ENCODE results near the gene RETNLB.

The RETNLB gene

GRCh38 chr3:108724101-108724500 lies 33.1 kb downstream of the RETNLB start:
- H3K36me3 Mint-ChIP-seq (ENCODE audit: low read depth): no peaks in the 10 kb centered on the region

GRCh38 chr3:108722724-108723123 lies 34.5 kb downstream of the RETNLB start:
- H3K4me3 Mint-ChIP-seq: no peak overlapping the region

More at GRCh38 chr3:108724101-108724500, 33.1 kb downstream of the RETNLB start:
- no peaks in the 10 kb centered on the region for H3K27me3 Mint-ChIP-seq
- H3K4me3 Mint-ChIP-seq: no peak overlapping the region
- intact Hi-C loops (cut with micrococcal nuclease): no loop called here
- no peaks in the 10 kb centered on the region for H3K4me1 Mint-ChIP-seq (ENCODE audit: low read depth)
- H3K9me3 Mint-ChIP-seq: peaks cover 29% of the 10 kb centered on the region
- H3K27ac Mint-ChIP-seq: no peak overlapping the region

GRCh38 chr3:108719178-108719806 lies 37.9 kb downstream of the RETNLB start:
- intact Hi-C loops (cut with micrococcal nuclease): no loop called here
- Mint-ChIP-seq H3K27me3 (no peaks in the 10 kb centered on the region), H3K9me3 (peaks cover 17% of the 10 kb centered on the region), H3K27ac (no peak overlapping the region), H3K36me3 (ENCODE audit: low read depth) (no peaks in the 10 kb centered on the region), H3K4me3 (no peak overlapping the region), H3K4me1 (ENCODE audit: low read depth) (no peaks in the 10 kb centered on the region)

More at GRCh38 chr3:108722724-108723123, 34.5 kb downstream of the RETNLB start:
- no peaks in the 10 kb centered on the region for H3K4me1 Mint-ChIP-seq (ENCODE audit: low read depth)
- no peaks in the 10 kb centered on the region for H3K27me3 Mint-ChIP-seq
- intact Hi-C loops (cut with micrococcal nuclease): no loop called here
- no peaks in the 10 kb centered on the region for H3K36me3 Mint-ChIP-seq (ENCODE audit: low read depth)
- no peak overlapping the region for H3K27ac Mint-ChIP-seq
- peaks cover 29% of the 10 kb centered on the region for H3K9me3 Mint-ChIP-seq

GRCh38 chr3:108718454-108718853 lies 38.8 kb downstream of the RETNLB start:
- Mint-ChIP-seq H3K9me3 (peaks cover 10% of the 10 kb centered on the region), H3K4me1 (ENCODE audit: low read depth) (no peaks in the 10 kb centered on the region), H3K4me3 (no peak overlapping the region), H3K27ac (no peak overlapping the region), H3K27me3 (no peaks in the 10 kb centered on the region), H3K36me3 (ENCODE audit: low read depth) (no peaks in the 10 kb centered on the region)
- intact Hi-C loops (cut with micrococcal nuclease): no loop called here

- Mint-ChIP-seq H3K4me3 (no peak overlapping the region), H3K27ac (no peak overlapping the region), H3K4me1 (ENCODE audit: low read depth) (no peaks in the 10 kb centered on the region), H3K9me3 (no peaks in the 10 kb centered on the region), H3K27me3 (no peaks in the 10 kb centered on the region), H3K36me3 (ENCODE audit: low read depth) (no peaks in the 10 kb centered on the region)
- intact Hi-C loops (cut with micrococcal nuclease): no loop called here
Measured at GRCh38 chr3:108713816-108714215, 43.4 kb downstream of the RETNLB start.

- no peaks in the 10 kb centered on the region for H3K27me3 Mint-ChIP-seq
- H3K4me1 Mint-ChIP-seq (ENCODE audit: low read depth): no peaks in the 10 kb centered on the region
- no peaks in the 10 kb centered on the region for H3K9me3 Mint-ChIP-seq
- H3K27ac Mint-ChIP-seq: no peak overlapping the region
- intact Hi-C loops (cut with micrococcal nuclease): no loop called here
- H3K36me3 Mint-ChIP-seq (ENCODE audit: low read depth): no peaks in the 10 kb centered on the region
- H3K4me3 Mint-ChIP-seq: no peak overlapping the region
Measured at GRCh38 chr3:108713009-108713516, 44.1 kb downstream of the RETNLB start.
